OCI-LY1 (cell line): ENCODE measurements around the gene MTUS2.

Source experiments
- CTCF ChIP-seq: fragments of 200-600 bp; sonication (generic), shearing (Covaris generic); IDR thresholded peaks from 2 replicates; pipeline ENCODE4 v1.5.1; 2017; ENCODE audit warnings: mild to moderate bottlenecking, antibody characterized with exemption, low read length, moderate library complexity, mixed read lengths
- EZH2 ChIP-seq: fragments of 200-600 bp; sonication (generic), shearing (Covaris generic); IDR thresholded peaks from 2 replicates; pipeline ENCODE4 v1.8.0; 2017; ENCODE audit warnings: borderline replicate concordance, mixed run types, mild to moderate bottlenecking, antibody characterized with exemption, low read length, moderate library complexity, mixed read lengths

DNA sequence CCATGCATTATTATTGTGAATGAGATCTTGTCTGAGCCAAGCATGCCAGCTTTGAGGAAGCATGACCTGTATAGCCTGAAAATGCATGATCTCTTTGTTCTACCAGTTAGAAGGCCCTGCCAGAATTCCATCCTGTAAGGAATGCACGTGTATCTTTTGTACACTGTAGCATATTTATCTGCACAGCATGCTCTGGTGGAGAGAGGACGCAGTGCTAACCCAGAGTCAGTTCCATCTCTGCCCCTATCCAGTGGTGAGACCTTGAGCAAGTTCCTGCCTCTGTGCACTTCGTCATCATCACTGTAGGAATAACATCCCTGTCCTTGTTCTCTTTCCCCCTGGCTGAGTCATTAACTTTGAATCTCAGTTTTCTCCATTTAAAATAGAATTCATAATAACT lies 541.6 kb downstream of the MTUS2 start:
- no peak for TF ChIP-seq EZH2
- no peak for TF ChIP-seq CTCF
